Mesothelial cell of epicardium (in vitro differentiated cells): ENCODE measurements around the gene ABCC6. TPM values are rescaled to one million over a fixed set of nuclear protein-coding genes. Genes with fewer than 3 reads are reported as not detected.
"Not testable (repeated sequence)": the region's sequence is repeated elsewhere in the genome, so short reads cannot be mapped to it uniquely, and the experiment has no call there.

Experiments used
- DNase-seq, 2 experiments: peaks; one replicate each; pipeline ENCODE4 v3.0.0; 2021; ENCODE audit warnings: low spot score in 2 of 2; ENCODE audit not compliant: unreplicated experiment in 2 of 2
- H3K27ac Mint-ChIP-seq: 2 replicates; pipeline ENCODE4 v1.8.0; 2021; ENCODE audit warnings: mixed read lengths
- H3K27me3 Mint-ChIP-seq: 2 replicates; pipeline ENCODE4 v1.8.0; 2021; ENCODE audit warnings: low read depth, mixed read lengths
- H3K36me3 Mint-ChIP-seq: 2 replicates; pipeline ENCODE4 v1.8.0; 2021; ENCODE audit warnings: mixed read lengths
- H3K4me1 Mint-ChIP-seq: 2 replicates; pipeline ENCODE4 v1.8.0; 2021; ENCODE audit warnings: mixed read lengths
- H3K4me3 Mint-ChIP-seq: 2 replicates; pipeline ENCODE4 v1.8.0; 2021; ENCODE audit warnings: mild to moderate bottlenecking, moderate library complexity, mixed read lengths
- H3K9me3 Mint-ChIP-seq: 2 replicates; pipeline ENCODE4 v1.8.0; 2021; ENCODE audit warnings: mixed read lengths
- total RNA-seq: library from RNA; stranded (reverse); gene quantifications from 3 replicates; pipeline ENCODE4 v1.2.1, GENCODE V29; 2021

Gene ABCC6
- total RNA-seq, result 2.6 to 4.2 TPM (median 3.2 TPM) in 3 replicates

DNA sequence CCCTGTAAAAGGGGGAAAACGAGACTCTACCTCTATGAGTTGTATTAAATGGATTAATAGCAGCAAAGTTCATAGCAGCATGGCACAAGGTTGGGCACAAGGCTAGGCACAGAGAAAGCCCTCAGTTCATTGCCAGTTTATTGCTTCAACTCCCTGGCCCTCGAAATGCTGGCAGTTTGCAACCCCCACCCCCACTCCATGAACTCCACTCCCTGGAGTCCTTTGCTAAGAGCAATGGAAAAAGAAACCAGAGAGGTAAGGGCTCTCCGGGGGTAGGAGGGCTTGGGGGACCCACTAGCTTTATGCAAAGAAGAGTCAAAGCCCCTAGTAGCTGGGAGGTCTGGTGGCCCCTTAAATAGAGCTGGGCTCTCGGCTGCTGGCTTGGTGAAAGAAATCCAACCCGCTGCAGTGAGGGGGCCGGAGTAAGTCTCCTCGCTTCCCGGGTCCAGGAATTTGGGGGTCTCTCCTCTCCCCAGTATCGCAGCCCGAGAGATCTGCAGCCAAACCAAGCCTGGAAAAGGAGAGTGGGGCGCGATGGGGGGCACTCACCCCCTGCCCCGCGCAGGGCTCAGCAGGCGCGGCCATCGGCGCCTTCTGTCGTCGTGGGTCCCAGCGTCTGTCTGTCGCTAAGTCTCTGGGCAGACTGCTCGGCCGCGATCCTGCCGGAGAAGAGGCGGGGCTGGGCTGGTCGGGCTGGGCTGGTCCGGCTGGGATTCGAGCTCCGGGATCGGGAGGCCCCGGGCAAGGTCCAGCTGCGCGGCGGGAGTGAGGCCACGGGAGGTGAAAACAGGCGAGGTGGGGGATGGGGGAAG, at the start of gene ABCC6:
ABCC6 (minus strand) TSS at position 645 of the 812 bp plus-strand sequence; CDS start at position 585, 60 bp downstream.
- peak within 1 kb of the TSS; percentile 55 for H3K4me3 Mint-ChIP-seq
- H3K27ac Mint-ChIP-seq, H3K27me3 Mint-ChIP-seq, H3K9me3 Mint-ChIP-seq, H3K36me3 Mint-ChIP-seq, H3K4me1 Mint-ChIP-seq: not testable (repeated sequence)
- peak in 1 of 2 experiments; percentile 42 for DNase-seq

DNA sequence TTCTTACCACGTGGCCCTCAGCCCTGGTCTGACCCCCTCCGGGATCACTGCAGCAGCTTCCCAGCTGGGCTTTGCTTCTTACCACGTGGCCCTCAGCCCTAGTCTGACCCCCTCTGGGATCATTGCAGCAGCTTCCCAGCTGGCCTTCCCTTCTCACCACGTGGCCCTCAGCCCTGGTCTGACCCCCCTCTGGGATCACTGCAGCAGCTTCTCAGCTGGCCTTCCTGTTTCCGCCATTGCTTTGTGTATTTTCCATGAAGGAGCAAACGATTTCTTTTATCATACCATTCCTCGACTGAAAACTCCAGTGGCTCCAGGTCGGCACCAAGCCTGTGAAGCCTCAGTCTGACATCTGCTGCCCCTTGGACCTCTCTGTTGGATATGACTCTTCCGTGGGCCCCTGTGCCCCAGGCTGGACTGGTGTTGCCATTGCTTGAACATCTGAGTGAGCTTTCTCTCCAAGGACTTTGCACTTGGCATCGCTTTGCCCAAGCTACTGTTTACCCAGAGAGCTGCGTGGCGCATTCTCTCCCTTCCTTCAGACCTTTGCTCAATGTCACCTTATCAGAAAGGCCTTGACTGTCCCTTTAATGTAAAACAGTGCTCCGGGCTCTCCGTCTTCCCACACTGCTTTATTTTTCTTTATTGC, 49.4 kb upstream of the ABCC6 start:
- not testable (repeated sequence) for H3K27ac Mint-ChIP-seq, H3K27me3 Mint-ChIP-seq, H3K9me3 Mint-ChIP-seq, DNase-seq, H3K36me3 Mint-ChIP-seq, H3K4me3 Mint-ChIP-seq, H3K4me1 Mint-ChIP-seq

DNA sequence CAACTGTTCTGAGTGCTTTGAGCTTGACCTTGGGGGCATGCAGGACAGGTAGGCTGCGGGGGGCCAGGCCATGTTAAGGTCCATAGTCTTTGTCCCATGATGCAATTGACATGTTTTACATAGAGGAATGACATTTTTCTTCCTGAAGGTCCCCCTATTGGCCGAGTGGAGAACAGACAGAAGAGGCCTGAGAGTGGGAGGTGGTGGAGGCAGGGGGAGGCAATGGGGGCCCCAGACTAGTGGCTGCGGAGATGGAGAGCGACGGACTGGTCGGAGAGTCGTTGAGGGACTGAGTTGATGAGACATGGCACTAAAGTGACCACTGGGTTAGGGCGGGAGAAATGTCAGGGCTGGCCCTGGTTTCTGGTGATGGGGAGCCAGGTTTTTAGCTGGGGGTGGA, 48.4 kb upstream of the ABCC6 start:
- not testable (repeated sequence) for H3K4me3 Mint-ChIP-seq, H3K36me3 Mint-ChIP-seq, H3K27me3 Mint-ChIP-seq, H3K9me3 Mint-ChIP-seq, H3K27ac Mint-ChIP-seq, H3K4me1 Mint-ChIP-seq, DNase-seq

DNA sequence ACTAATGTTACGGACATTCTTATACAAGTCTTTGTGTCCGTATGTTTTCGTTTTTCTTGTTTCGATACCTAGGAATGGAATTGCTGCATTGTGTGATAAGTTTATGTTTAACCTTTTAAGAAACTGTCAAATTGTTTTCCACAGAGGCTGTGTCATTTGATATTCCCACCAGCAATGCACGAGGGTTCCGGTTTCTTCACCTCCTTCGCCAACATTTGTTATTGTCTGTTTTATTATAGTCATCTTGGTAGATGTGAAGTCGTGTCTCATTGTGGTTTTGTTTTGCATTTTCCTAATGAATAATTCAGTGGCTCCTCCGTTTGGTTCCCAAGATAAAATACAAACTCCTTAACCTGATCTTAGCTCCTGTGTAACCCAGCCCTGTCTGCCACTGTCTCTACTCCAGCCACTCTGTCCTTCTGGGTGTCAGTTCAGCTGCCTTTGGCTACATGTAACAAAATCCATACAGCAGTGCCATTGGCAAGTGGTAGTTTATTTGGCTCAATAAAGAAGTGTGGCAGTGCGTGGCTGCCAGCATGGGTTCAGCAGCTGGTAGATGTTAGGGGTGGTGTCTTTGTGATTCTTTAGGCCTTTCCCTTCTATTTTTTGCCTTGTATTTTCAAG, 45.0 kb upstream of the ABCC6 start:
- DNase-seq, H3K27ac Mint-ChIP-seq, H3K36me3 Mint-ChIP-seq, H3K4me1 Mint-ChIP-seq, H3K27me3 Mint-ChIP-seq, H3K4me3 Mint-ChIP-seq, H3K9me3 Mint-ChIP-seq: not testable (repeated sequence)

DNA sequence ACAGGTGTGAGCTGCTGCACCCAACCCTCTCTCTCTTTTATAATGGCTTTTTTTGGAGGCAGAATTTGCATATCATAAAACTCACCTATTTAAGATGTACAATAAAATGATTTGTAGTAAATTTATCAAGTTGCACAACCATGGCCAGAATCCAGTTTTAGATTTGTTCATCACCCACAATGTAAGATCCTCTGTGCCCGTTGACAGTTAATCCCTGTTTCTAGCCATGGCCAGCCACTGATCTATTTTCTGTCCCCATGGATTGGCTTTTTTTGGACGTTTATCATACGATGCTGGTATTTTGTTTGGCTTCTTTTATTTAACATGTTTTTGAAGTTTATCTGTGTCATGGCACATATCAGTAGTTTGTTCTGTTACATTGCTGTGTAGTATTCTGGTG, 44.4 kb upstream of the ABCC6 start:
- DNase-seq, H3K27ac Mint-ChIP-seq: not testable (repeated sequence)

DNA sequence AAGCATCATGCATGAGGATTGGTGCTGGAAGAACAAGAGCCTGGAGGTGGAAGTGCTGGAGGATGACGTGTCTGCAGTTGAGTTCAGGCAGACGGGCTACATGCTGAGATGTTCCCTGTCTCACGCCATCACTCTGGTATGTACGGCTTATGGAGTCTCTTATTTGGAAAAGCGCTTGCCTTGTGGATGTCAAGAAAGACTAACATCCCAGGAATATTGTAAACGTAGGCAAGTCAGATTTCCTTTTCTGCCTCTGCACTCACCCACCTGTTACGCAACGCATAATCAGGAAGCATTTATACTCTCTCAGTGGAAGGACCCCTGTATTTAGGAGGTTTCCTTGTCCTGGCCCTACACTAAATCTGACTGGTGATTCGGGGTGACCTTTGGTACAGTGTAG, 41.8 kb upstream of the ABCC6 start:
- not testable (repeated sequence) for H3K9me3 Mint-ChIP-seq, H3K27me3 Mint-ChIP-seq, H3K4me1 Mint-ChIP-seq, DNase-seq, H3K27ac Mint-ChIP-seq, H3K4me3 Mint-ChIP-seq
- peaks cover 11% of the 10 kb centered on the region for H3K36me3 Mint-ChIP-seq

More for the DNA sequence above, 44.4 kb upstream of the ABCC6 start:
- H3K9me3 Mint-ChIP-seq, H3K4me1 Mint-ChIP-seq, H3K27me3 Mint-ChIP-seq, H3K4me3 Mint-ChIP-seq: not testable (repeated sequence)
- peaks cover 11% of the 10 kb centered on the region for H3K36me3 Mint-ChIP-seq

DNA sequence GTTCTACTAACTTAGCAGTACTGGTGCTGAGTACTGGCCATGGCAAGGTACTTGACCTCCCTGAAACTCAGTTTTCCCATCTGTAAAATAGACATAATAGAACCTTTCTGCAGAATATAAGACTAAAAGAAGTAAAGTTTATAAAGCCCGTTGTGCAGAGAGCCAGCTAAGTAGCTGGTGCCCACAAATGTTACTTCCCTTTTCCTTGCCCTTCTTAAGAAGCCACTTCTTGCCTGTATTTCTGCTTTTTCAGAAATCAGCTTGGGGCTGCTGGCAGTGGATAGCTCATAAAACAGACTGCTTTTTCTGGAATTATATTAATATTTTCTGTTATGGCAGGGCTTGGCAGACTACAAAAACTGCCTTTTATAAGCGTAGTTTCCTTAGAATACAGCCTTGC, 40.7 kb upstream of the ABCC6 start:
- H3K4me1 Mint-ChIP-seq, H3K4me3 Mint-ChIP-seq, H3K9me3 Mint-ChIP-seq, H3K27me3 Mint-ChIP-seq, H3K27ac Mint-ChIP-seq, DNase-seq: not testable (repeated sequence)
- H3K36me3 Mint-ChIP-seq, result peaks cover 11% of the 10 kb centered on the region

DNA sequence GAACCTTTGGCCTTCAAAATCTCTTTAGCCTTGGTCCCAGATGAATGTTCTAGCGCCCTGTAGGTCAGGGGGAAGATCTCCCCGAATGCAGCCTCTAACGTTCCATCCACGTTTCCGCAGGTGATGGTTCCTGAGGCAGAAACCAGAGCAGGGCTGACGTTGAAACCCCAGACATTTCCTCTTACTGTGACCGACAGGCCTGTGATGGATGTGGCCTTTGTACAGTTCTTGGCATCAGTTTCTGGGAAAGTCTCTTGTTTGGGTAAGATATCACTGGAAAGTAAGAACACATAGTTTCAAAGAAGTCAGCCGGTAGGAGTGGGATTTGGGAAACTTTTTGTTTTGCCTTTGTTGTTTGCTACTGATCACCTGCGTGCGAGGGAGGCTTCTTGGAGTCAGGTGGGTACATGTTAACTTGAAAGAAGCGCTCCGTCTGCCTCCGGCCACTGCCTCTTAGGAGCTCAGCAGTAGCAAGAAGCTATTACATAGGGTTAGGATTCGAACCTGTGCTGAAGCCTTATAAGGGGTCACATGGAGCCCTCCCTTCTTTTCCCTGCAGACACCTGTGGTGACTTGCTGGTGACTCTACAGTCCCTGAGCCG, 39.8 kb upstream of the ABCC6 start:
- not testable (repeated sequence) for H3K27ac Mint-ChIP-seq, H3K4me1 Mint-ChIP-seq, H3K9me3 Mint-ChIP-seq, H3K36me3 Mint-ChIP-seq, H3K27me3 Mint-ChIP-seq, H3K4me3 Mint-ChIP-seq, DNase-seq

DNA sequence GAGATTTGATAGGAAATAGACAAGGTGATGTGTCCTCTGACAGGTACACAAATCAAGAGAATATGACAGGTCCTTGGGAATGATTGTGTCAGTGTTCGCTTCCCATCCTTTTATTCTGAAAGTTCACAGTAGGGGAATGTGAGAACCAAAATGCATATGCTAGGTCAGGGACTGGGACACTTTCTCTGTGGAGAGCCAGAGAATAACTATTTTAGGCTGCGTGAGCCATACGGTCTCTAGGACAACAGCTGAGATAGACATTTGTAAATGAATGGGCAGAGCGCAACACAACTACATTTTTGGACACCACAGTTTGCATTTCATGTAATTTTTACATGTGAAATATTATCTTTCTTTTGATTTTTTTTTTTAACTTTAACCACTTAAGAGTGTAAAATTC, 36.7 kb upstream of the ABCC6 start:
- not testable (repeated sequence) for DNase-seq, H3K27ac Mint-ChIP-seq, H3K9me3 Mint-ChIP-seq, H3K4me3 Mint-ChIP-seq, H3K27me3 Mint-ChIP-seq, H3K4me1 Mint-ChIP-seq, H3K36me3 Mint-ChIP-seq

DNA sequence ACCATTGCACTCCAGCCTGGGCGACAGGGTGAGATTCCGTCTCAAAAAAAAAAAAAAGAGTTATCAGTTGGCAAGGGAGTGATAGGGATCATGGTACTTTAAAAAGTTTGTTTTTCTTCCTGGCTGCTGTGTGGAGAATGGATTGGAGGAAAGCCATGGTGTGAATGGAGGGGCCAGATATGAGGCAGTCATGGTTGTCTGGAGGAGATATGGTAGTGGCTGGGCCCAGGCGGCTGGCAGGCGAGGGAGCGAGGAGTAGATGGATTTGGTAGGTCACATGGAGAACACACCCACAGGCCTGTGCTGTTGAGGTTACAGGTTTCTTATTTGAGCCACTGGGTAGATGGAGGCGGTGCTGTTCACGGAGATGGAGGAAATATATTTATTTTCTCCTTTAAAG, 35.5 kb upstream of the ABCC6 start:
- not testable (repeated sequence) for DNase-seq, H3K4me1 Mint-ChIP-seq, H3K4me3 Mint-ChIP-seq, H3K36me3 Mint-ChIP-seq, H3K27ac Mint-ChIP-seq, H3K9me3 Mint-ChIP-seq, H3K27me3 Mint-ChIP-seq

DNA sequence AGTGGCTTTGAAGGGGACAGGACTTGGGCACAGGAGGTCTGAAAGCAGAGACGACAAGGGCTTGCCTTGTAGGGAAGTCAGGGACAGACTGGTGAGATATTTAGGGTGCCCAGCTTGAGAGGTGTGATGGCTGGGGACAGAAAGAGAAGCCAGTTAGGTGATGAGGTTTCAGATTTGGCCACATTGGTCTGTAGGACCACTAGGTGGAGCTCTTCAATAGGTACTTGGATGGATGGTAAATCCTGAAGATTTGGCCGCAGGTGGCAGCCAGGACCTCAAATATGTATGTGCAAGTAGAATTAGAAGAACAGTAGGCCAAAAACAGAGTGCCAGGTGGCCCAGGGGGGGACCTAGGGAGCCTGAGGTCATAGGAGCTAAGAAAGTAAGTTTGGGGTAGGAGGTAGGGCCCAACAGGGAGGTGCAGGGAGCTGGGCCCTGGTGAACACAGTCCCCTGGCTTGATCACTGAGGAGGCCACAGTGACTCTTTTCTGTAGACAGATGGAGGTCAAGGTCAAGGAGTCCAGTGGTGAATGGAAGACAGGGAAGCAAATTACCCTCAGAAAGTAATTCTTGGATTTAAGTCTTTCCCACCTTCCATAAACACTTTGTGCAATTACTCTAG, 34.1 kb upstream of the ABCC6 start:
- not testable (repeated sequence) for H3K27me3 Mint-ChIP-seq, H3K27ac Mint-ChIP-seq, H3K36me3 Mint-ChIP-seq, H3K4me3 Mint-ChIP-seq, H3K4me1 Mint-ChIP-seq, DNase-seq, H3K9me3 Mint-ChIP-seq

DNA sequence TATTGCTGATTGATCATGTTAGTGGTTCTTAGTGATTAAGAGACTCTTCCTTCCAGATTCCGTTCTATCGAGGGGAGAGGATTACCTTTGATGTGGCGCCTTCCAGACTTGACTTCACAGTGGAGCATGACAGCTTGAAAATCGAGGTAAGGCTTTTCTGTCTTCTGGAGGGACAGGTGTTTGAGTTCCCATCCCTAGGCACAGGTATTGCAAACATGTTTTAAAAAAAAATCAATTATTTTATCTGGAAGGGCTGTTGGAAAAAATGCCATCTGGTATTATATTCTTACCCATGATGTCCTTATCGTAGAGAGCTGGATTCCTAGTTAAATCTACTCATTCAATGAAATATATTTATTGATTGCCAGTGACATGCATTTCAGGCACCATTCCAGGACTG, 29.1 kb upstream of the ABCC6 start:
- not testable (repeated sequence) for H3K27ac Mint-ChIP-seq, H3K27me3 Mint-ChIP-seq, DNase-seq, H3K36me3 Mint-ChIP-seq, H3K4me3 Mint-ChIP-seq, H3K4me1 Mint-ChIP-seq, H3K9me3 Mint-ChIP-seq

DNA sequence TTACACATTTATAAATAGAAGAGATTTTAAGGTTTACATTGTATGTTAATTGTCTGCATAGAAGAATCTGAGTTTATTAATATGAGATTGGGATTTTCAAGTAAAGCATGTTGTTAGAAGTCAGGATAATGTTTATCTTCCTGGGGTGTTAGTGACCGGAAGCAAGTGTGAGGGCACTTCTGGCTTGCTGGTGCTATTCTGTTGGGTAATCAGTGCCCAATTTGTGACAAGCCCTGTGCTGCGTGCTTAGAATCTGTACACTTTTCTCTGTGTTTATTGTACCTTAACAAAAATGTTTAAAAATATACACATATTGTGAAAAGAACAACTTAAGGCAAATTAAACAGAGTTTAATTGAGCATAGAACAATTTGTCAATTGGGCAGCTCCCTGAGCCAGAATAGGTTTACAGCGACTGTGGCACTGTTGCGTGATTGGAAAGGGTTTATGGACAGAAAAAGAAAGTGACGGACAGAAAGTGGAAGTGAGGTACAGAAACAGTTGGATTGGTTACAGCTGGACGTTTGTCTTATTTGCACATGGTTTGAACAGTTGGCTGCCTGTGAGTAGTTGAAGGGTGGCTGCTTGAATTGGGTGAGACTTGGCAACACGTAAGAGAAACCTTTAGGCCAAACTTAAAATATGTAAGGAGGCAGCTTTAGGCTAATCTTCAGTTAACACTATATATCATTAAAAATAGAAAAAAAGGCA, 26.5 kb upstream of the ABCC6 start:
- DNase-seq, H3K4me1 Mint-ChIP-seq, H3K36me3 Mint-ChIP-seq, H3K27me3 Mint-ChIP-seq, H3K4me3 Mint-ChIP-seq, H3K9me3 Mint-ChIP-seq, H3K27ac Mint-ChIP-seq: not testable (repeated sequence)
